SU-DHL-6 (cell line): Measurements from ENCODE around the gene PFDN2.

Source experiments
- EZH2phosphoT487 ChIP-seq: fragments of 200-600 bp; sonication (generic), shearing (Covaris generic); conservative IDR thresholded peaks from 2 replicates; pipeline ENCODE4 v1.6.1; 2018; ENCODE audit warnings: mild to moderate bottlenecking, antibody characterized with exemption, low read length, moderate library complexity, mixed read lengths
- TF ChIP-seq, protein P1 (sequence below): fragments of 200-600 bp; sonication (generic); IDR thresholded peaks from one replicate; pipeline ENCODE4 v1.5.1; 2017; ENCODE audit warnings: antibody characterized with exemption, mild to moderate bottlenecking, low read length, moderate library complexity; ENCODE audit not compliant: insufficient read depth, poor library complexity, severe bottlenecking

DNA sequence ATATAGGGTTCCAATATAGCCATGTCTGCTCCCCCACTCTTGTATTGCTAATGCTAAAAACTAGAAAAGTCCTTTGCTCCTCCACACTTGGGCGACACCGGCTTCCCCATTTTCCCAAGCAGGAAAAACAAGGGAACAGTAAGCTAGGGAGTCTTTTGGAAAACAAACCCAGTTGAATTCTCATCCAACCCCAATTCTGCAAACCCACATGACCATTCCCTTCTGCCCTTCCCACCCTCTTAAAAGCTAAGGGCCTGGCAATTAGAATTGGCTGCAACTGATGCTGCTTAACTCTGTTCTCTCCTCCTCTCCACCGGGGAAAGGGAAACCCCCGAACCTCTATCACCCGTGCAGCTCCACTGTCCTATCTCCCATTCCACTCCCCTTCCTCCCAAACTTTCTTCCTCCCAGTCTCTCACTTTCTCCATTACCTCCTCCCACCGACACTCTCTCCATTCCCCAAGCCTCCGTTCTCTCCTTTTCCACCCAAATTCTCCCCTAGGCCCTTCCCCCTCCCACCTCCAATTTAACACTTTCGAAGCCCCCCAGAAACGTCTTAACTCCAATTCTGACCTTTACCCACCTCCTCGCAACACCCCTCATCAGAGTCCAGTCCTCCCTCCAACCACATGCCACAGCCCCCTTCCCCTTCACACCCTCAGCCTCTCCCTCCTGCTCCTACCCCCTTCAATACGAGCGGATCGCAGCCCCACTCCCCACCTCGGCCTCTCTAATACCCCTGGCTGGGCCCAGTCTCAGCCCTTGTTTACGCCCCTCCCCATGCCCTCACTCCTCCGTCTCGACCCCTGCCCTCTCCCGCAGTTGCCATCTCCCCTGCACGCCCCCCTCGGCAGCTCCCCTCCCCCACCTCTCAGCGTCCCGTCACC, 13.9 kb upstream of the PFDN2 start:
- TF ChIP-seq, protein P1, sequence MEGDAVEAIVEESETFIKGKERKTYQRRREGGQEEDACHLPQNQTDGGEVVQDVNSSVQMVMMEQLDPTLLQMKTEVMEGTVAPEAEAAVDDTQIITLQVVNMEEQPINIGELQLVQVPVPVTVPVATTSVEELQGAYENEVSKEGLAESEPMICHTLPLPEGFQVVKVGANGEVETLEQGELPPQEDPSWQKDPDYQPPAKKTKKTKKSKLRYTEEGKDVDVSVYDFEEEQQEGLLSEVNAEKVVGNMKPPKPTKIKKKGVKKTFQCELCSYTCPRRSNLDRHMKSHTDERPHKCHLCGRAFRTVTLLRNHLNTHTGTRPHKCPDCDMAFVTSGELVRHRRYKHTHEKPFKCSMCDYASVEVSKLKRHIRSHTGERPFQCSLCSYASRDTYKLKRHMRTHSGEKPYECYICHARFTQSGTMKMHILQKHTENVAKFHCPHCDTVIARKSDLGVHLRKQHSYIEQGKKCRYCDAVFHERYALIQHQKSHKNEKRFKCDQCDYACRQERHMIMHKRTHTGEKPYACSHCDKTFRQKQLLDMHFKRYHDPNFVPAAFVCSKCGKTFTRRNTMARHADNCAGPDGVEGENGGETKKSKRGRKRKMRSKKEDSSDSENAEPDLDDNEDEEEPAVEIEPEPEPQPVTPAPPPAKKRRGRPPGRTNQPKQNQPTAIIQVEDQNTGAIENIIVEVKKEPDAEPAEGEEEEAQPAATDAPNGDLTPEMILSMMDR = no peak
- TF ChIP-seq EZH2phosphoT487 = no peak
